ENCODE data around the gene PARD3B.

The PARD3B gene

GRCh38 chr2:204722691-204723090 lies 177.4 kb downstream of the PARD3B start:
- H3K27me3 Mint-ChIP-seq, result no peaks in the 10 kb centered on the region
- DNase-seq (no peak), ATAC-seq (no peak)
- no peak overlapping the region for H3K4me3 Mint-ChIP-seq
- no peaks in the 10 kb centered on the region for H3K4me1 Mint-ChIP-seq
- H3K9me3 Mint-ChIP-seq, result peaks cover 0 to 9% of the 10 kb centered on the region in 2 donors
- no peak overlapping the region for H3K27ac Mint-ChIP-seq

GRCh38 chr2:204725693-204726360 lies 180.6 kb downstream of the PARD3B start:
- H3K27ac Mint-ChIP-seq, result no peak overlapping the region
- ATAC-seq (no peak), DNase-seq (no peak)
- H3K4me3 Mint-ChIP-seq, result no peak overlapping the region
- H3K4me1 Mint-ChIP-seq, result no peaks in the 10 kb centered on the region
- H3K9me3 Mint-ChIP-seq, result no peaks in the 10 kb centered on the region
- no peaks in the 10 kb centered on the region for H3K27me3 Mint-ChIP-seq

GRCh38 chr2:204726831-204727230 lies 181.6 kb downstream of the PARD3B start:
- no peaks in the 10 kb centered on the region for H3K27me3 Mint-ChIP-seq
- no peaks in the 10 kb centered on the region for H3K4me1 Mint-ChIP-seq

GRCh38 chr2:204727368-204727767 lies 182.1 kb downstream of the PARD3B start:
- Mint-ChIP-seq H3K27me3 (no peaks in the 10 kb centered on the region), H3K4me3 (no peak overlapping the region)
- ATAC-seq, result no peak

More at GRCh38 chr2:204726831-204727230, 181.6 kb downstream of the PARD3B start:
- no peaks in the 10 kb centered on the region for H3K9me3 Mint-ChIP-seq
- H3K4me3 Mint-ChIP-seq, result no peak overlapping the region
- H3K27ac Mint-ChIP-seq, result no peak overlapping the region
- ATAC-seq (no peak), DNase-seq (no peak)

GRCh38 chr2:204730603-204731002 lies 185.3 kb downstream of the PARD3B start:
- H3K4me1 Mint-ChIP-seq, result no peaks in the 10 kb centered on the region
- ATAC-seq (no peak), DNase-seq (no peak)
- H3K9me3 Mint-ChIP-seq, result no peaks in the 10 kb centered on the region
- H3K4me3 Mint-ChIP-seq, result no peak overlapping the region
- H3K27me3 Mint-ChIP-seq, result no peaks in the 10 kb centered on the region
- no peak overlapping the region for H3K27ac Mint-ChIP-seq

More at GRCh38 chr2:204727368-204727767, 182.1 kb downstream of the PARD3B start:
- Mint-ChIP-seq H3K4me1 (no peaks in the 10 kb centered on the region), H3K27ac (peak overlapping the region in 1 of 2 donors; percentile 50), H3K9me3 (no peaks in the 10 kb centered on the region)
- no peak for DNase-seq

GRCh38 chr2:204732019-204732418 lies 186.7 kb downstream of the PARD3B start:
- no peak for DNase-seq
- H3K27me3 Mint-ChIP-seq, result no peaks in the 10 kb centered on the region
- H3K27ac Mint-ChIP-seq, result no peak overlapping the region
- no peak overlapping the region for H3K4me3 Mint-ChIP-seq
- H3K9me3 Mint-ChIP-seq, result peaks cover 0 to under 1% of the 10 kb centered on the region in 2 donors
- H3K4me1 Mint-ChIP-seq, result no peaks in the 10 kb centered on the region
- no peak for ATAC-seq

GRCh38 chr2:204737296-204737695 lies 192.0 kb downstream of the PARD3B start:
- DNase-seq (no peak), ATAC-seq (no peak)
- Mint-ChIP-seq H3K9me3 (peaks cover 8 to 10% of the 10 kb centered on the region in 2 donors), H3K4me3 (no peak overlapping the region), H3K4me1 (no peaks in the 10 kb centered on the region), H3K27ac (no peak overlapping the region), H3K27me3 (no peaks in the 10 kb centered on the region)

- Mint-ChIP-seq H3K4me3 (no peak overlapping the region), H3K4me1 (peaks cover 5% of the 10 kb centered on the region), H3K27ac (no peak overlapping the region), H3K9me3 (peaks cover 8 to 10% of the 10 kb centered on the region in 2 donors), H3K27me3 (no peaks in the 10 kb centered on the region)
- no peak for ATAC-seq
- no peak for DNase-seq
Measured at GRCh38 chr2:204738721-204739120, 193.4 kb downstream of the PARD3B start.

GRCh38 chr2:204743393-204743960 lies 198.2 kb downstream of the PARD3B start:
- Mint-ChIP-seq H3K4me1 (peaks cover 7% of the 10 kb centered on the region), H3K27me3 (no peaks in the 10 kb centered on the region), H3K27ac (peak overlapping the region; percentile 57 to 73), H3K4me3 (peak overlapping the region in 1 of 2 donors; percentile 34), H3K9me3 (peaks cover 0 to 3% of the 10 kb centered on the region in 2 donors)
- DNase-seq, result no peak
- peak; percentile 64 for ATAC-seq

- Mint-ChIP-seq H3K4me3 (no peak overlapping the region), H3K9me3 (no peaks in the 10 kb centered on the region), H3K27ac (no peak overlapping the region), H3K27me3 (no peaks in the 10 kb centered on the region), H3K4me1 (peaks cover 7% of the 10 kb centered on the region)
- DNase-seq (no peak), ATAC-seq (no peak)
Measured at GRCh38 chr2:204744506-204744905, 199.2 kb downstream of the PARD3B start.

GRCh38 chr2:204748286-204748685 lies 203.0 kb downstream of the PARD3B start:
- H3K4me1 Mint-ChIP-seq, result peaks cover 6% of the 10 kb centered on the region
- no peak overlapping the region for H3K4me3 Mint-ChIP-seq
- ATAC-seq, result no peak
- no peaks in the 10 kb centered on the region for H3K27me3 Mint-ChIP-seq
- no peak overlapping the region for H3K27ac Mint-ChIP-seq
- no peaks in the 10 kb centered on the region for H3K9me3 Mint-ChIP-seq
- no peak for DNase-seq

GRCh38 chr2:204749319-204749718 lies 204.0 kb downstream of the PARD3B start:
- no peak for DNase-seq

GRCh38 chr2:204750389-204750788 lies 205.1 kb downstream of the PARD3B start:
- Mint-ChIP-seq H3K9me3 (no peaks in the 10 kb centered on the region), H3K27me3 (no peaks in the 10 kb centered on the region), H3K4me3 (no peak overlapping the region), H3K4me1 (no peaks in the 10 kb centered on the region), H3K27ac (no peak overlapping the region)
- DNase-seq, result no peak
- no peak for ATAC-seq

More at GRCh38 chr2:204749319-204749718, 204.0 kb downstream of the PARD3B start:
- H3K27me3 Mint-ChIP-seq, result no peaks in the 10 kb centered on the region
- no peak overlapping the region for H3K27ac Mint-ChIP-seq
- no peak overlapping the region for H3K4me3 Mint-ChIP-seq
- ATAC-seq, result no peak
- no peaks in the 10 kb centered on the region for H3K4me1 Mint-ChIP-seq
- H3K9me3 Mint-ChIP-seq, result no peaks in the 10 kb centered on the region

- DNase-seq, result no peak
- Mint-ChIP-seq H3K4me1 (no peaks in the 10 kb centered on the region), H3K9me3 (no peaks in the 10 kb centered on the region), H3K27ac (no peak overlapping the region), H3K27me3 (no peaks in the 10 kb centered on the region), H3K4me3 (no peak overlapping the region)
- ATAC-seq, result no peak
Measured at GRCh38 chr2:204751472-204751871, 206.2 kb downstream of the PARD3B start.

GRCh38 chr2:204753841-204754240 lies 208.6 kb downstream of the PARD3B start:
- no peak for ATAC-seq
- no peak overlapping the region for H3K4me3 Mint-ChIP-seq
- H3K9me3 Mint-ChIP-seq, result no peaks in the 10 kb centered on the region
- H3K4me1 Mint-ChIP-seq, result no peaks in the 10 kb centered on the region
- DNase-seq, result no peak
- no peaks in the 10 kb centered on the region for H3K27me3 Mint-ChIP-seq
- H3K27ac Mint-ChIP-seq, result peak overlapping the region; percentile 48 to 74

- ATAC-seq (no peak), DNase-seq (no peak)
- Mint-ChIP-seq H3K4me1 (no peaks in the 10 kb centered on the region), H3K4me3 (no peak overlapping the region), H3K9me3 (no peaks in the 10 kb centered on the region), H3K27me3 (no peaks in the 10 kb centered on the region), H3K27ac (no peak overlapping the region)
Measured at GRCh38 chr2:204754898-204755297, 209.6 kb downstream of the PARD3B start.
